ENCODE results near the gene ARHGAP15. TPM values are rescaled to one million over a fixed set of nuclear protein-coding genes. Genes with fewer than 3 reads are reported as not detected.

ARHGAP15 gene
- total RNA-seq, 2 donors from 2014 or later: 0.41 to 4.3 TPM

DNA sequence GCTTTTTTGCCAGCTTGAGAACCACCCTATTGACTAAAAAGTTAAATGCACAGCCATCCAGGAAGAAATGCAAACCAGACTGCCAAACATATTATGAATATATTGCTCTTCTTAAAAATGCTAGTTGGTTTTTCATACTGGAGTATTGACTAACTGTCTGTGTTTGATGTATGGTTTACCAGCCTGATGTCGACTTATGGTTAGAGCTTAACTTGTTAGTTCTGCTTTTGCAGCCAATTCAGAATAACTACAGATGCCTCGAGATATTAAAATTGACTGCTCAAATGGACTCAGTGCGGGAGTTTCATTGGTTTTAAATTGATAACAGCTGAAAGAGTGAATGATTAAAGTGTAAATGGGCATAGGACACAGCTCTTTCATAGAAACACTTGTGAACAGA is 369.8 kb downstream of the ARHGAP15 start:
- Histone ChIP-seq H3K4me1 (replicated peaks) (no peaks in the 10 kb centered on the region), H3K4me3 (no peak overlapping the region), H3K27me3 (replicated peaks; ENCODE audit: insufficient read depth) (no peaks in the 10 kb centered on the region), H3K27ac (no peak overlapping the region), H3K36me3 (no peaks in the 10 kb centered on the region), H3K9me3 (no peaks in the 10 kb centered on the region)
- intact Hi-C loops (cut with DNase I): no loop called here
- 71% methylated on average over 3 of the region's 3 CpGs for WGBS
- DNase-seq (ENCODE audit: low spot score): no peak
- TF ChIP-seq POLR2A (IDR thresholded peaks at IDR 0.05): no peak
- no peak for TF ChIP-seq POLR2AphosphoS5 (IDR thresholded peaks at IDR 0.05)
- TF ChIP-seq, protein P1, sequence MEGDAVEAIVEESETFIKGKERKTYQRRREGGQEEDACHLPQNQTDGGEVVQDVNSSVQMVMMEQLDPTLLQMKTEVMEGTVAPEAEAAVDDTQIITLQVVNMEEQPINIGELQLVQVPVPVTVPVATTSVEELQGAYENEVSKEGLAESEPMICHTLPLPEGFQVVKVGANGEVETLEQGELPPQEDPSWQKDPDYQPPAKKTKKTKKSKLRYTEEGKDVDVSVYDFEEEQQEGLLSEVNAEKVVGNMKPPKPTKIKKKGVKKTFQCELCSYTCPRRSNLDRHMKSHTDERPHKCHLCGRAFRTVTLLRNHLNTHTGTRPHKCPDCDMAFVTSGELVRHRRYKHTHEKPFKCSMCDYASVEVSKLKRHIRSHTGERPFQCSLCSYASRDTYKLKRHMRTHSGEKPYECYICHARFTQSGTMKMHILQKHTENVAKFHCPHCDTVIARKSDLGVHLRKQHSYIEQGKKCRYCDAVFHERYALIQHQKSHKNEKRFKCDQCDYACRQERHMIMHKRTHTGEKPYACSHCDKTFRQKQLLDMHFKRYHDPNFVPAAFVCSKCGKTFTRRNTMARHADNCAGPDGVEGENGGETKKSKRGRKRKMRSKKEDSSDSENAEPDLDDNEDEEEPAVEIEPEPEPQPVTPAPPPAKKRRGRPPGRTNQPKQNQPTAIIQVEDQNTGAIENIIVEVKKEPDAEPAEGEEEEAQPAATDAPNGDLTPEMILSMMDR (IDR thresholded peaks at IDR 0.05): no peak

DNA sequence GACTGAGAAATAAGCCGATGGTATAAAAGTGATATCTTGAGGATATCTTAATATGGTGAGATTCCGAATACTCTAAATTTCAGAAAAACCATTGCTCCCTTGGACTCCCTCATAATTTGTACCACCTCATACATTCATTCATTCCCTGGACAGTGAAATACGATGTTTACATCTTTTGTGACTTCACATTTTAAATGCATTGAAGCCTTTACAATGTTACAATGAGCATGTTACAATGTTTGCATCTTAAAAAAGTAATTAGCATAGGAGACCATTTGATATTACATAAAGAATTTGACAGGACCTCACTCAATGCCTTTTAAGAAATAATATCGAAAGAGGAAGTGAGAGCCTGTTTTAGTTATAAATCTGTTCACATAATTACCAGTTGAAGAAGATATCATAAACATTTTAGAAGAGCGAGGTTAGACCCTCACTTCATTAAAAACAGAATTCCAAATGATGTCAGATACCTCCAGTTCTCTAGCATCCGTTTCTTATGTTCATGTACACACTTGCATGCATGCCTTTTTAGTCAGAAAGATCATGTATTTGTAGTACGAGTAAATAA is 372.0 kb downstream of the ARHGAP15 start:
- Histone ChIP-seq H3K36me3 (no peaks in the 10 kb centered on the region), H3K4me1 (replicated peaks) (no peaks in the 10 kb centered on the region), H3K27me3 (replicated peaks; ENCODE audit: insufficient read depth) (no peaks in the 10 kb centered on the region), H3K9me3 (no peaks in the 10 kb centered on the region), H3K4me3 (no peak overlapping the region), H3K27ac (no peak overlapping the region)
- DNase-seq (ENCODE audit: low spot score): no peak
- 88% methylated on average over 7 of the region's 7 CpGs for WGBS
- intact Hi-C loops (cut with DNase I): no loop called here
- TF ChIP-seq POLR2AphosphoS5 (IDR thresholded peaks at IDR 0.05) (no peak), POLR2A (IDR thresholded peaks at IDR 0.05) (no peak)
- TF ChIP-seq, protein P1 (IDR thresholded peaks at IDR 0.05): no peak

DNA sequence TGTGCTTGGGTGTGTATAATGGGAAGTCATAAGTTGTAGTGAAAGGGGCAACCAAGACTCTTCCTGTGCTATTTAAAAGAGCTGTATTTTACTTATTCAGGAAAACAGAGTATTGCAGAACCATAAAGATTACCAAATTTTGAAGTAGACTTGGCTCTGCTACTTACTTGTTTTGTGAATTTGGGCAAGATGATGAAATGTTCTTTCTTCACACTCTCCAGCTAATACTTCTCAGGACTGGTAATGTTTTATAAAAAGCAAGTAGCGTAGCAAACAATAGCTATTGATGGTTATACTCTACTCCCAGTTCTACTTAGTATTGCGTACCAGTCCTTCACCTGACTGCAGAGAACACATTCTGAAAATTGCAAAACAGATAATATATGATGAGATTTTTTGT is 374.1 kb downstream of the ARHGAP15 start:
- intact Hi-C loops (cut with DNase I): no loop called here
- no peak for TF ChIP-seq POLR2AphosphoS5 (IDR thresholded peaks at IDR 0.05)
- no peak for TF ChIP-seq POLR2A (IDR thresholded peaks at IDR 0.05)
- TF ChIP-seq, protein P1 (IDR thresholded peaks at IDR 0.05): no peak
- Histone ChIP-seq H3K27me3 (replicated peaks; ENCODE audit: insufficient read depth) (no peaks in the 10 kb centered on the region), H3K4me1 (replicated peaks) (no peaks in the 10 kb centered on the region), H3K9me3 (no peaks in the 10 kb centered on the region), H3K4me3 (no peak overlapping the region), H3K36me3 (no peaks in the 10 kb centered on the region), H3K27ac (no peak overlapping the region)
- no peak for DNase-seq (ENCODE audit: low spot score)
- 96% methylated on average over 2 of the region's 2 CpGs for WGBS

DNA sequence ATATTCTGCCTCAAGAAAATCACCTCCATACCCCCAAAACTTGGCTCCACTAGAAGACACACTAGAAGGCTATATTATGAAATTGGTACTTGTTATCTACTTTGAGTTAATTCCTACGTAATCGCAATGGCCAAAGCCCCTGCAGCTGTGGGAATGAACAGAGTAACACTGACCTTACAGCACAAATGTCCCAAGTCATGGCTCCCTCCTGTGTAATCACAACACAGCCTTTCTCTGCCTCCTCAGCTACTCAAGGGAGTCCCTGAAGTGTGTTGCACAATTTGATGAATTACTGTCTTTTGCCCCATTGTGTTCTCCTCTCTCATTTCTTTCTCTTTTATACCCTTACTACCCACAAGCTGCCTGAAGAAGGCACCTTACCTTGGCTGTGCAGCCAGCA is 375.2 kb downstream of the ARHGAP15 start:
- intact Hi-C loops (cut with DNase I): no loop called here
- no peak for DNase-seq (ENCODE audit: low spot score)
- WGBS: 96% methylated on average over 2 of the region's 2 CpGs

DNA sequence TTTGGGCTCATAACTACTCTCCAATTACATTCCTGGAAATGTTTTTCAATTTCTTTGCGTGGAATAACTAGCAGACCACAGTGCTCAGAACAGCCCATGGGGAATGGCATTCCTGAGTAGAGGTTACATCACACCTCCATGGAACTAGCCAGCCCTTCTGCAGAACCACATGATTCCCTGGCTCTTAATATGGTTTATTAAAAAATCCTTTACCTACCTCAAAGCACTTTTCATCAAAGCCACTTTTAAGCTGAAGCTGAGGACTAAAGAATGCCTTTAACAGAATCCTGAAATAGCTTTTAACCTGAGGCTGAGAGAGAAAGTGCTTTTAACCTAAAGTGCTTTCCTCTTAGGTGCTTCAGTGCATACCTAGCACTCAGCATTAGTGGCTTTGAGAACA is 376.3 kb downstream of the ARHGAP15 start:
- no peak for DNase-seq (ENCODE audit: low spot score)
- 96% methylated on average over 1 of the region's 1 CpG for WGBS
- H3K27me3 ChIP-seq (replicated peaks; ENCODE audit: insufficient read depth): no peaks in the 10 kb centered on the region
- no peak overlapping the region for H3K4me3 ChIP-seq
- H3K36me3 ChIP-seq: no peaks in the 10 kb centered on the region
- intact Hi-C loops (cut with DNase I): no loop called here
- H3K9me3 ChIP-seq: no peaks in the 10 kb centered on the region
- no peaks in the 10 kb centered on the region for H3K4me1 ChIP-seq (replicated peaks)
- no peak for TF ChIP-seq POLR2AphosphoS5 (IDR thresholded peaks at IDR 0.05)
- no peak for TF ChIP-seq POLR2A (IDR thresholded peaks at IDR 0.05)
- TF ChIP-seq, protein P1 (IDR thresholded peaks at IDR 0.05): no peak
- no peak overlapping the region for H3K27ac ChIP-seq

More for the DNA sequence above, 375.2 kb downstream of the ARHGAP15 start:
- no peak overlapping the region for H3K4me3 ChIP-seq
- H3K9me3 ChIP-seq: no peaks in the 10 kb centered on the region
- no peaks in the 10 kb centered on the region for H3K4me1 ChIP-seq (replicated peaks)
- TF ChIP-seq POLR2AphosphoS5 (IDR thresholded peaks at IDR 0.05): no peak
- TF ChIP-seq POLR2A (IDR thresholded peaks at IDR 0.05): no peak
- TF ChIP-seq, protein P1 (IDR thresholded peaks at IDR 0.05): no peak
- H3K27ac ChIP-seq: no peak overlapping the region
- H3K36me3 ChIP-seq: no peaks in the 10 kb centered on the region
- H3K27me3 ChIP-seq (replicated peaks; ENCODE audit: insufficient read depth): no peaks in the 10 kb centered on the region
